Breast epithelium (tissue), 3 donors: ENCODE measurements around the gene SUCLG2.

ENCODE experiments used
- POLR2A ChIP-seq: fragments of 450-650 bp; IDR thresholded peaks from one replicate; pipeline ENCODE4 v1.6.1; 2016; ENCODE audit warnings: antibody characterized with exemption, mild to moderate bottlenecking, moderate library complexity
- POLR2AphosphoS5 ChIP-seq, 3 donors: sonication (generic); formaldehyde crosslinking; IDR thresholded peaks; one replicate each; pipeline ENCODE4 v1.6.1; 2017; ENCODE audit warnings: antibody characterized with exemption in 3 of 3
- TF ChIP-seq, protein P1 (sequence below), 3 donors: fragments of 450-650 bp; IDR thresholded peaks; one replicate each; pipeline ENCODE4 v1.5.1; 2016 to 2017; ENCODE audit warnings: antibody characterized with exemption in 3 of 3, mild to moderate bottlenecking in 3 of 3, moderate library complexity in 3 of 3

DNA sequence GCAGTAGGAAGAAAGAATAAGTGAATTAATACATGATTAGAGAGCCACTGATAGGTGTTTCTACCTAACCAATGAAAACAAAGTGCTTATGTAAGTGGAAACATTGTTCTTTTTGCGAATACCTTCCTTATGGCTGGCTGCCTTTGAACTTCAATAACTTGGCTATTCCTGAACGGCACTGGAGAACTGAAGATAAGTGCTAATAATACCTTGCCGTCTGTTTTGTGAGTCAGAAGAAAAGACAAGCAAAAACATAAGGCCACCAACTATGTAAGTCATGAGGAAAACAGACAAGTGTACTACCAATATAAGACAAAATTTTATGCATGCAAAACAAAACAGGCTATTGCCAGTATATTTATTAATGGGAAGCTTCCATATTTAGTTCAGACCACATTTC is 160.6 kb downstream of the SUCLG2 start:
- TF ChIP-seq, protein P1, sequence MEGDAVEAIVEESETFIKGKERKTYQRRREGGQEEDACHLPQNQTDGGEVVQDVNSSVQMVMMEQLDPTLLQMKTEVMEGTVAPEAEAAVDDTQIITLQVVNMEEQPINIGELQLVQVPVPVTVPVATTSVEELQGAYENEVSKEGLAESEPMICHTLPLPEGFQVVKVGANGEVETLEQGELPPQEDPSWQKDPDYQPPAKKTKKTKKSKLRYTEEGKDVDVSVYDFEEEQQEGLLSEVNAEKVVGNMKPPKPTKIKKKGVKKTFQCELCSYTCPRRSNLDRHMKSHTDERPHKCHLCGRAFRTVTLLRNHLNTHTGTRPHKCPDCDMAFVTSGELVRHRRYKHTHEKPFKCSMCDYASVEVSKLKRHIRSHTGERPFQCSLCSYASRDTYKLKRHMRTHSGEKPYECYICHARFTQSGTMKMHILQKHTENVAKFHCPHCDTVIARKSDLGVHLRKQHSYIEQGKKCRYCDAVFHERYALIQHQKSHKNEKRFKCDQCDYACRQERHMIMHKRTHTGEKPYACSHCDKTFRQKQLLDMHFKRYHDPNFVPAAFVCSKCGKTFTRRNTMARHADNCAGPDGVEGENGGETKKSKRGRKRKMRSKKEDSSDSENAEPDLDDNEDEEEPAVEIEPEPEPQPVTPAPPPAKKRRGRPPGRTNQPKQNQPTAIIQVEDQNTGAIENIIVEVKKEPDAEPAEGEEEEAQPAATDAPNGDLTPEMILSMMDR (IDR thresholded peaks at IDR 0.05), result no peak
- TF ChIP-seq POLR2A, result no peak
- no peak for TF ChIP-seq POLR2AphosphoS5 (IDR thresholded peaks at IDR 0.05)
